ENCODE data around the gene CNRIP1. TPM values are rescaled to one million over a fixed set of nuclear protein-coding genes. Genes with fewer than 3 reads are reported as not detected.

Gene CNRIP1
- total and polyA plus RNA-seq, 8 donors: 0.85 to 6.4 (median 3.3) TPM

GRCh38 chr2:68293755-68294154 is 26.0 kb downstream of the CNRIP1 start:
- TF ChIP-seq, protein P1, sequence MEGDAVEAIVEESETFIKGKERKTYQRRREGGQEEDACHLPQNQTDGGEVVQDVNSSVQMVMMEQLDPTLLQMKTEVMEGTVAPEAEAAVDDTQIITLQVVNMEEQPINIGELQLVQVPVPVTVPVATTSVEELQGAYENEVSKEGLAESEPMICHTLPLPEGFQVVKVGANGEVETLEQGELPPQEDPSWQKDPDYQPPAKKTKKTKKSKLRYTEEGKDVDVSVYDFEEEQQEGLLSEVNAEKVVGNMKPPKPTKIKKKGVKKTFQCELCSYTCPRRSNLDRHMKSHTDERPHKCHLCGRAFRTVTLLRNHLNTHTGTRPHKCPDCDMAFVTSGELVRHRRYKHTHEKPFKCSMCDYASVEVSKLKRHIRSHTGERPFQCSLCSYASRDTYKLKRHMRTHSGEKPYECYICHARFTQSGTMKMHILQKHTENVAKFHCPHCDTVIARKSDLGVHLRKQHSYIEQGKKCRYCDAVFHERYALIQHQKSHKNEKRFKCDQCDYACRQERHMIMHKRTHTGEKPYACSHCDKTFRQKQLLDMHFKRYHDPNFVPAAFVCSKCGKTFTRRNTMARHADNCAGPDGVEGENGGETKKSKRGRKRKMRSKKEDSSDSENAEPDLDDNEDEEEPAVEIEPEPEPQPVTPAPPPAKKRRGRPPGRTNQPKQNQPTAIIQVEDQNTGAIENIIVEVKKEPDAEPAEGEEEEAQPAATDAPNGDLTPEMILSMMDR (IDR thresholded peaks at IDR 0.05): no peak
- Histone ChIP-seq H3K27me3 (no peaks in the 10 kb centered on the region), H3K9me3 (no peaks in the 10 kb centered on the region), H3K4me1 (no peaks in the 10 kb centered on the region), H3K4me3 (no peak overlapping the region), H3K36me3 (no peaks in the 10 kb centered on the region), H3K27ac (no peak overlapping the region)
- intact Hi-C loops (cut with DNase I): no loop called here
- ATAC-seq: no peak
- FAIRE-seq: no peak
- DNase-seq: no peak
- 67 to 76% methylated on average over 6 of the region's 6 CpGs for WGBS, 2 donors

GRCh38 chr2:68293024-68293423 is 26.7 kb downstream of the CNRIP1 start:
- H3K36me3 ChIP-seq: no peaks in the 10 kb centered on the region
- no peak for ATAC-seq
- 82 to 83% methylated on average over 4 of the region's 4 CpGs for WGBS, 2 donors
- TF ChIP-seq, protein P1 (IDR thresholded peaks at IDR 0.05): no peak
- intact Hi-C loops (cut with DNase I): no loop called here
- H3K9me3 ChIP-seq: no peaks in the 10 kb centered on the region
- H3K27me3 ChIP-seq: no peaks in the 10 kb centered on the region
- no peak overlapping the region for H3K27ac ChIP-seq
- no peak overlapping the region for H3K4me3 ChIP-seq
- no peak for DNase-seq
- FAIRE-seq: no peak
- H3K4me1 ChIP-seq: peaks cover 0 to 1% (median 0%) of the 10 kb centered on the region in 3 donors

- WGBS, 2 donors: 14 to 17% methylated on average over 3 of the region's 3 CpGs
- Histone ChIP-seq H3K27ac (no peak overlapping the region), H3K9me3 (no peaks in the 10 kb centered on the region), H3K4me1 (peaks cover 0 to 7% (median 0%) of the 10 kb centered on the region in 3 donors), H3K36me3 (no peaks in the 10 kb centered on the region), H3K27me3 (no peaks in the 10 kb centered on the region), H3K4me3 (no peak overlapping the region)
- intact Hi-C loops (cut with DNase I): no loop called here
- DNase-seq: peak in 2 of 6 donors; percentile 13 to 16
- TF ChIP-seq, protein P1 (IDR thresholded peaks at IDR 0.05): peak; percentile 13 to 67 (median 58)
- ATAC-seq: peak in 3 of 4 donors; percentile 71 to 87 (median 71)
- no peak for FAIRE-seq
Observed at GRCh38 chr2:68292108-68292710, 27.5 kb downstream of the CNRIP1 start.

- DNase-seq (no peak), FAIRE-seq (no peak), ATAC-seq (no peak)
- Histone ChIP-seq H3K36me3 (no peaks in the 10 kb centered on the region), H3K4me1 (peaks cover 0 to 7% (median 0%) of the 10 kb centered on the region in 3 donors), H3K27me3 (no peaks in the 10 kb centered on the region), H3K4me3 (no peak overlapping the region), H3K27ac (no peak overlapping the region), H3K9me3 (no peaks in the 10 kb centered on the region)
- 63 to 68% methylated on average over 6 of the region's 6 CpGs for WGBS, 2 donors
- TF ChIP-seq, protein P1 (IDR thresholded peaks at IDR 0.05): no peak
- intact Hi-C loops (cut with DNase I): no loop called here
Observed at GRCh38 chr2:68291314-68291713, 28.4 kb downstream of the CNRIP1 start.

GRCh38 chr2:68290901-68291300 is 28.8 kb downstream of the CNRIP1 start:
- 51 to 60% methylated on average over 5 of the region's 5 CpGs for WGBS, 2 donors
- Histone ChIP-seq H3K4me3 (no peak overlapping the region), H3K9me3 (no peaks in the 10 kb centered on the region), H3K27me3 (no peaks in the 10 kb centered on the region), H3K4me1 (peaks cover 0 to 7% (median 0%) of the 10 kb centered on the region in 3 donors), H3K27ac (no peak overlapping the region), H3K36me3 (no peaks in the 10 kb centered on the region)
- FAIRE-seq: no peak
- intact Hi-C loops (cut with DNase I): no loop called here
- DNase-seq: no peak
- ATAC-seq: peak in 3 of 4 donors; percentile 36 to 46 (median 36)
- TF ChIP-seq, protein P1 (IDR thresholded peaks at IDR 0.05): no peak

All from pancreas (tissue), 10 donors.